ENCODE measurements around the gene TP53.

GRCh38 chr17:7626956-7627249, 60.4 kb downstream of the TP53 start:
- TF ChIP-seq POLR2AphosphoS5 (IDR thresholded peaks at IDR 0.05; ENCODE audit: low read depth, low read length) (no peak), CTCF (IDR thresholded peaks at IDR 0.05) (no peak)
